WTC11 (cell line): ENCODE data around the gene SPOCK1. TPM values are rescaled to one million over a fixed set of nuclear protein-coding genes. Genes with fewer than 3 reads are reported as not detected.

Experiments used
- ATAC-seq: fragments of 200-7000 bp; cut with Tn5 transposase; 2 replicates; pipeline ENCODE4 v1.10.0; 2021; ENCODE audit warnings: mild to moderate bottlenecking, moderate library complexity
- CTCF ChIA-PET: fragments of 300-600 bp; sonication (Branson Sonifier 250); formaldehyde crosslinking; loops from one replicate; lab custom pipeline; 2021; ENCODE audit warnings: antibody characterized with exemption; lab: Charles Lee
- POLR2A ChIA-PET: fragments of 350-600 bp; sonication (Branson Sonifier 250); formaldehyde crosslinking; loops from one replicate; lab custom pipeline; 2021; ENCODE audit warnings: antibody characterized with exemption; lab: Charles Lee
- DNase-seq: peaks from one replicate; pipeline ENCODE4 v3.0.0; 2021; ENCODE audit warnings: low spot score
- H3K27ac Mint-ChIP-seq: 2 replicates; pipeline ENCODE4 v1.8.0; 2021; ENCODE audit warnings: mixed read lengths
- H3K27me3 Mint-ChIP-seq: 2 replicates; pipeline ENCODE4 v1.8.0; 2021; ENCODE audit warnings: low read depth, mild to moderate bottlenecking, moderate library complexity, mixed read lengths
- H3K36me3 Mint-ChIP-seq: 2 replicates; pipeline ENCODE4 v1.8.0; 2021; ENCODE audit warnings: mixed read lengths
- H3K4me1 Mint-ChIP-seq: 2 replicates; pipeline ENCODE4 v1.8.0; 2022; ENCODE audit warnings: mixed read lengths
- H3K4me3 Mint-ChIP-seq: 2 replicates; pipeline ENCODE4 v1.8.0; 2021; ENCODE audit warnings: mild to moderate bottlenecking, moderate library complexity, mixed read lengths
- H3K9me3 Mint-ChIP-seq: 2 replicates; pipeline ENCODE4 v1.8.0; 2021; ENCODE audit warnings: mixed read lengths
- RORB ChIP-seq: fragments of 250-450 bp; sonication (Bioruptor Pico); IDR thresholded peaks from 2 replicates; pipeline ENCODE4 v1.9.0; 2021; ENCODE audit warnings: mild to moderate bottlenecking
- TEAD1 ChIP-seq: sonication (generic); formaldehyde crosslinking; IDR thresholded peaks from 2 replicates; pipeline ENCODE4 v1.8.0; 2022; ENCODE audit warnings: mild to moderate bottlenecking, missing genetic modification reagents
- ZNF121 ChIP-seq: sonication (generic); formaldehyde crosslinking; IDR thresholded peaks from 2 replicates; pipeline ENCODE4 v1.8.0; 2023; ENCODE audit warnings: missing genetic modification reagents
- ZNF219 ChIP-seq: sonication (generic); formaldehyde crosslinking; IDR thresholded peaks from 2 replicates; pipeline ENCODE4 v1.8.0; 2023; ENCODE audit warnings: missing genetic modification reagents, mild to moderate bottlenecking, borderline replicate concordance
- ZNF423 ChIP-seq: fragments of 250-450 bp; sonication (Bioruptor Pico); IDR thresholded peaks from 2 replicates; pipeline ENCODE4 v2.1.2; 2022; ENCODE audit warnings: mild to moderate bottlenecking, moderate library complexity
- total RNA-seq: library from RNA; stranded (reverse); gene quantifications from 3 replicates; pipeline ENCODE4 v1.2.3, GENCODE V29; 2021
- TF ChIP-seq, protein P1 (sequence below): sonication (generic); formaldehyde crosslinking; IDR thresholded peaks from 2 replicates; pipeline ENCODE4 v1.8.1; 2023; ENCODE audit warnings: mild to moderate bottlenecking, missing genetic modification reagents, borderline replicate concordance
- TF ChIP-seq, protein P2 (sequence below): sonication (generic); formaldehyde crosslinking; IDR thresholded peaks from 2 replicates; pipeline ENCODE4 v1.8.0; 2022; ENCODE audit warnings: mild to moderate bottlenecking, missing genetic modification reagents
- TF ChIP-seq, protein P3 (sequence below): sonication (generic); formaldehyde crosslinking; IDR thresholded peaks from 2 replicates; pipeline ENCODE4 v1.8.1; 2022; ENCODE audit warnings: low read depth, missing genetic modification reagents, borderline replicate concordance
- TF ChIP-seq, protein P4 (sequence below): fragments of 250-450 bp; sonication (Bioruptor Pico); IDR thresholded peaks from 2 replicates; pipeline ENCODE4 v1.8.0; 2021; ENCODE audit warnings: mild to moderate bottlenecking
- TF ChIP-seq, protein P5 (sequence below): sonication (generic); formaldehyde crosslinking; IDR thresholded peaks from 2 replicates; pipeline ENCODE4 v1.8.0; 2022; ENCODE audit warnings: mild to moderate bottlenecking, missing genetic modification reagents

The SPOCK1 gene
- total RNA-seq, 1 experiment from 2014 or later: 15.2 TPM

DNA sequence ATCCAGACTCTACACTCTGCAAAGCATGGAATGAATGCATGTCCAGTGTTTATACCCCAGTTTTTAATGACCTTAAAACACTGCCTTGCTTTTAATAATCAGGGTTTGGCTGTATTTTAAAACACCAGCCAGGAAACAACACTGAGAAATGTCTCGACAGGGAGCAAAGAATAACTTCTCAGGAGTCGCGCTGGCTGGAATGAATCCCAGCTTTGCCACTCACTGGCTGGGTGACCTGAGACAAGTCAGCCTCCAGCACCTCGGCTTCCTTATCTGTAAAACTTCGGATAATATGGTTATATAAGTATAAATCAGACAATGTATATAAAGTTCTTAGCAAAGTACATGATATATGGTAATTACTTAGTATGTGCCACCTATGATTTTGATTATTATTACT, 505.0 kb downstream of the SPOCK1 start:
- Mint-ChIP-seq H3K27ac (no peak overlapping the region), H3K27me3 (no peaks in the 10 kb centered on the region; the same call in 1 of the 2 replicates), H3K4me3 (no peak overlapping the region), H3K4me1 (peaks cover 7% of the 10 kb centered on the region), H3K36me3 (no peaks in the 10 kb centered on the region; the same call in 1 of the 2 replicates), H3K9me3 (peaks cover 12% of the 10 kb centered on the region)
- ATAC-seq (no peak), DNase-seq (no peak)
- TF ChIP-seq ZNF423 (CRISPR knock-in tag) (no peak), ZNF121 (CRISPR knock-in tag) (no peak), RORB (no peak)
- TF ChIP-seq, protein P1, sequence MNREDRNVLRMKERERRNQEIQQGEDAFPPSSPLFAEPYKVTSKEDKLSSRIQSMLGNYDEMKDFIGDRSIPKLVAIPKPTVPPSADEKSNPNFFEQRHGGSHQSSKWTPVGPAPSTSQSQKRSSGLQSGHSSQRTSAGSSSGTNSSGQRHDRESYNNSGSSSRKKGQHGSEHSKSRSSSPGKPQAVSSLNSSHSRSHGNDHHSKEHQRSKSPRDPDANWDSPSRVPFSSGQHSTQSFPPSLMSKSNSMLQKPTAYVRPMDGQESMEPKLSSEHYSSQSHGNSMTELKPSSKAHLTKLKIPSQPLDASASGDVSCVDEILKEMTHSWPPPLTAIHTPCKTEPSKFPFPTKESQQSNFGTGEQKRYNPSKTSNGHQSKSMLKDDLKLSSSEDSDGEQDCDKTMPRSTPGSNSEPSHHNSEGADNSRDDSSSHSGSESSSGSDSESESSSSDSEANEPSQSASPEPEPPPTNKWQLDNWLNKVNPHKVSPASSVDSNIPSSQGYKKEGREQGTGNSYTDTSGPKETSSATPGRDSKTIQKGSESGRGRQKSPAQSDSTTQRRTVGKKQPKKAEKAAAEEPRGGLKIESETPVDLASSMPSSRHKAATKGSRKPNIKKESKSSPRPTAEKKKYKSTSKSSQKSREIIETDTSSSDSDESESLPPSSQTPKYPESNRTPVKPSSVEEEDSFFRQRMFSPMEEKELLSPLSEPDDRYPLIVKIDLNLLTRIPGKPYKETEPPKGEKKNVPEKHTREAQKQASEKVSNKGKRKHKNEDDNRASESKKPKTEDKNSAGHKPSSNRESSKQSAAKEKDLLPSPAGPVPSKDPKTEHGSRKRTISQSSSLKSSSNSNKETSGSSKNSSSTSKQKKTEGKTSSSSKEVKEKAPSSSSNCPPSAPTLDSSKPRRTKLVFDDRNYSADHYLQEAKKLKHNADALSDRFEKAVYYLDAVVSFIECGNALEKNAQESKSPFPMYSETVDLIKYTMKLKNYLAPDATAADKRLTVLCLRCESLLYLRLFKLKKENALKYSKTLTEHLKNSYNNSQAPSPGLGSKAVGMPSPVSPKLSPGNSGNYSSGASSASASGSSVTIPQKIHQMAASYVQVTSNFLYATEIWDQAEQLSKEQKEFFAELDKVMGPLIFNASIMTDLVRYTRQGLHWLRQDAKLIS (CRISPR knock-in tag): no peak
- ChIA-PET CTCF (no interaction called here), POLR2A (no interaction called here)

DNA sequence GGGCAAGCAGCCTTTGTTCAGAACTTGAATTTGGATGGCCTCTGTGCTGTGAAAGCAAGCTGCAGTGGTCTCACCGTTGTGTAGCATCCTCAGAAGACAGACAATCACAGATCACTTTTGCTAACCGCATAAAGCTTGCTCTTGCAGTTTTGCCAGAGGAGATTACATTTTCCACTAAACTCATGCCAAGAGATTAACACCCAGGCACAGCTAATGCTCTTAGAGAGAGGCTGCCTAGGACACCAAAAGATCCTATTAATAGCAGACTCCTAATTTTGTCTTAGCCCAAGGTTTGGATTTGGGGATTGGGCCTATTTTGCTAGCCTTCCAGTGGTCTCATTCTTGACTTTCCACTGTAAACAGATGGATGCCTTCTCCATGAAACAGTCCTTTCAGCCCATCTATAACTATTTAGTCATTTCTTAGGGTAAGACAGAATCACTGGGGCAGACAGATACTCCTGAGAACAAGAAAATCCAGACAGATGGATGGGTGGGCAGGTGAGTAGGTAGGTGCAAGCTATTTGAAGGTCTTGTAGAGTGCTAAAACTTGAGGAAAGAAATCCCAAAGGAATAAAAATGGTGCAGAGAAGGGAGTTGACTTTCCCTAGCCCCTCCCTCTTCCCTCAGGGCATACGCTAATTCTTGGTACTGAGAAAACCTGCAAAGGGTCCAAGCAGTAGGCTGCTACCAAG, 506.2 kb downstream of the SPOCK1 start:
- Mint-ChIP-seq H3K27me3 (no peaks in the 10 kb centered on the region; the same call in 1 of the 2 replicates), H3K36me3 (no peaks in the 10 kb centered on the region; the same call in 1 of the 2 replicates), H3K27ac (no peak overlapping the region), H3K9me3 (peaks cover 12% of the 10 kb centered on the region), H3K4me3 (no peak overlapping the region), H3K4me1 (peaks cover 7% of the 10 kb centered on the region)
- ChIA-PET CTCF (no interaction called here), POLR2A (no interaction called here)
- DNase-seq (no peak), ATAC-seq (no peak)
- TF ChIP-seq, protein P2, sequence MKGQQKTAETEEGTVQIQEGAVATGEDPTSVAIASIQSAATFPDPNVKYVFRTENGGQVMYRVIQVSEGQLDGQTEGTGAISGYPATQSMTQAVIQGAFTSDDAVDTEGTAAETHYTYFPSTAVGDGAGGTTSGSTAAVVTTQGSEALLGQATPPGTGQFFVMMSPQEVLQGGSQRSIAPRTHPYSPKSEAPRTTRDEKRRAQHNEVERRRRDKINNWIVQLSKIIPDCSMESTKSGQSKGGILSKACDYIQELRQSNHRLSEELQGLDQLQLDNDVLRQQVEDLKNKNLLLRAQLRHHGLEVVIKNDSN: no peak
- TF ChIP-seq, protein P3, sequence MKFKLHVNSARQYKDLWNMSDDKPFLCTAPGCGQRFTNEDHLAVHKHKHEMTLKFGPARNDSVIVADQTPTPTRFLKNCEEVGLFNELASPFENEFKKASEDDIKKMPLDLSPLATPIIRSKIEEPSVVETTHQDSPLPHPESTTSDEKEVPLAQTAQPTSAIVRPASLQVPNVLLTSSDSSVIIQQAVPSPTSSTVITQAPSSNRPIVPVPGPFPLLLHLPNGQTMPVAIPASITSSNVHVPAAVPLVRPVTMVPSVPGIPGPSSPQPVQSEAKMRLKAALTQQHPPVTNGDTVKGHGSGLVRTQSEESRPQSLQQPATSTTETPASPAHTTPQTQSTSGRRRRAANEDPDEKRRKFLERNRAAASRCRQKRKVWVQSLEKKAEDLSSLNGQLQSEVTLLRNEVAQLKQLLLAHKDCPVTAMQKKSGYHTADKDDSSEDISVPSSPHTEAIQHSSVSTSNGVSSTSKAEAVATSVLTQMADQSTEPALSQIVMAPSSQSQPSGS: no peak
- TF ChIP-seq, protein P4, sequence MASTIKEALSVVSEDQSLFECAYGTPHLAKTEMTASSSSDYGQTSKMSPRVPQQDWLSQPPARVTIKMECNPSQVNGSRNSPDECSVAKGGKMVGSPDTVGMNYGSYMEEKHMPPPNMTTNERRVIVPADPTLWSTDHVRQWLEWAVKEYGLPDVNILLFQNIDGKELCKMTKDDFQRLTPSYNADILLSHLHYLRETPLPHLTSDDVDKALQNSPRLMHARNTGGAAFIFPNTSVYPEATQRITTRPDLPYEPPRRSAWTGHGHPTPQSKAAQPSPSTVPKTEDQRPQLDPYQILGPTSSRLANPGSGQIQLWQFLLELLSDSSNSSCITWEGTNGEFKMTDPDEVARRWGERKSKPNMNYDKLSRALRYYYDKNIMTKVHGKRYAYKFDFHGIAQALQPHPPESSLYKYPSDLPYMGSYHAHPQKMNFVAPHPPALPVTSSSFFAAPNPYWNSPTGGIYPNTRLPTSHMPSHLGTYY: no peak
- TF ChIP-seq ZNF219 (no peak), TEAD1 (CRISPR knock-in tag) (no peak)
- TF ChIP-seq, protein P1 (CRISPR knock-in tag): no peak
- TF ChIP-seq, protein P5, sequence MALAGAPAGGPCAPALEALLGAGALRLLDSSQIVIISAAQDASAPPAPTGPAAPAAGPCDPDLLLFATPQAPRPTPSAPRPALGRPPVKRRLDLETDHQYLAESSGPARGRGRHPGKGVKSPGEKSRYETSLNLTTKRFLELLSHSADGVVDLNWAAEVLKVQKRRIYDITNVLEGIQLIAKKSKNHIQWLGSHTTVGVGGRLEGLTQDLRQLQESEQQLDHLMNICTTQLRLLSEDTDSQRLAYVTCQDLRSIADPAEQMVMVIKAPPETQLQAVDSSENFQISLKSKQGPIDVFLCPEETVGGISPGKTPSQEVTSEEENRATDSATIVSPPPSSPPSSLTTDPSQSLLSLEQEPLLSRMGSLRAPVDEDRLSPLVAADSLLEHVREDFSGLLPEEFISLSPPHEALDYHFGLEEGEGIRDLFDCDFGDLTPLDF: no peak
